ENCODE measurements around the gene GSTM1.

The GSTM1 gene

GRCh38 chr1:109739738-109740614 is 52.4 kb downstream of the GSTM1 start:
- H3K4me3 ChIP-seq (ENCODE audit: low read depth, low read length), result peak overlapping the region; percentile 32
- peak; percentile 34 for DNase-seq (ENCODE audit: low read depth)
- no peak for TF ChIP-seq POLR2A (IDR thresholded peaks at IDR 0.05; ENCODE audit: extremely low read depth, insufficient read length)
- TF ChIP-seq, protein P1, sequence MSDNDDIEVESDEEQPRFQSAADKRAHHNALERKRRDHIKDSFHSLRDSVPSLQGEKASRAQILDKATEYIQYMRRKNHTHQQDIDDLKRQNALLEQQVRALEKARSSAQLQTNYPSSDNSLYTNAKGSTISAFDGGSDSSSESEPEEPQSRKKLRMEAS (IDR thresholded peaks at IDR 0.05; ENCODE audit: low read depth, low read length), result no peak
- no peak for TF ChIP-seq MYC (IDR thresholded peaks at IDR 0.05; ENCODE audit: low read depth, low read length)
- TF ChIP-seq, protein P2, sequence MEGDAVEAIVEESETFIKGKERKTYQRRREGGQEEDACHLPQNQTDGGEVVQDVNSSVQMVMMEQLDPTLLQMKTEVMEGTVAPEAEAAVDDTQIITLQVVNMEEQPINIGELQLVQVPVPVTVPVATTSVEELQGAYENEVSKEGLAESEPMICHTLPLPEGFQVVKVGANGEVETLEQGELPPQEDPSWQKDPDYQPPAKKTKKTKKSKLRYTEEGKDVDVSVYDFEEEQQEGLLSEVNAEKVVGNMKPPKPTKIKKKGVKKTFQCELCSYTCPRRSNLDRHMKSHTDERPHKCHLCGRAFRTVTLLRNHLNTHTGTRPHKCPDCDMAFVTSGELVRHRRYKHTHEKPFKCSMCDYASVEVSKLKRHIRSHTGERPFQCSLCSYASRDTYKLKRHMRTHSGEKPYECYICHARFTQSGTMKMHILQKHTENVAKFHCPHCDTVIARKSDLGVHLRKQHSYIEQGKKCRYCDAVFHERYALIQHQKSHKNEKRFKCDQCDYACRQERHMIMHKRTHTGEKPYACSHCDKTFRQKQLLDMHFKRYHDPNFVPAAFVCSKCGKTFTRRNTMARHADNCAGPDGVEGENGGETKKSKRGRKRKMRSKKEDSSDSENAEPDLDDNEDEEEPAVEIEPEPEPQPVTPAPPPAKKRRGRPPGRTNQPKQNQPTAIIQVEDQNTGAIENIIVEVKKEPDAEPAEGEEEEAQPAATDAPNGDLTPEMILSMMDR (IDR thresholded peaks at IDR 0.05; ENCODE audit: low read depth, low read length), result no peak

DNA sequence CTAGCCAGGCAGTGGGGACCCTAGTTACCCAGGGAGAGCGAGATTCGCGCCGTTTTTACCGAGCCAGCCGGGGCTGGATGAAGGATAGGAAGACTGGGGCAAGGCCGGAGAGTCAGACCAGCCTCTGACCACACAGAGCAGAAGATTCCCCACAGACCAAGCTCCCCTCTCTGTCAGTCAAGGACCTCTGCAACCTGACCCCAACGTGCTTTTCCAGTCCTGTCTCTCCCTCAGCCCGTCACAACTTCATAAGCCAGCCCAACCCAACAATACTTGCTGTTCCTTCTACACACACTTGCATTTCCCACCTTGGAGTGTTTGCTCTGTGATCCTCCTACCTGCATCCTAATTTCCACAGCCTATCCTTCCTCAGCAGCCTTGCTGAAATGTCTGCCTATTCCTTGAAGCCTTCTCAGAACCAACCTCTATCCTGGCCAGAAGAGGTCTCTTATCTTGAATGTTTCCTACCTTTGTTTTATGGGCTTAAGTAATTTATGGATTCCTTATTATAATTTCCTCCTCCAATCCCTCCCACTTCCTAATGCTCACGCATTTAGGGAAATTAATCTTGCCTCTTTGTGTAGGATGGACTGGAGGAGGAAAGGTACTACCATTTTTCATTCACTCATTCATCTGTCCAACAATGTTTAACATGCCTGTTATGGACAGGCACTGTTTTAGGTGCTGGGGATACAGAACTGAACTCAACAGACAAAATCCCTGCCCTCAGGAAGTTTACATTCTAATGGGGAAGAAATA is 53.2 kb downstream of the GSTM1 start, which contains the start of gene GSTM3:
Gene GSTM3, minus strand, starts transcription at position 424 of the 759 bp plus-strand sequence. CDS start 751 bp downstream, outside the sequence.
- H3K4me3 ChIP-seq (ENCODE audit: low read depth, low read length), result peak within 1 kb of the TSS; percentile 32
- DNase-seq (ENCODE audit: low read depth), result no peak
- TF ChIP-seq POLR2A (IDR thresholded peaks at IDR 0.05; ENCODE audit: extremely low read depth, insufficient read length) (no peak), MYC (IDR thresholded peaks at IDR 0.05; ENCODE audit: low read depth, low read length) (no peak)
- TF ChIP-seq, protein P2 (IDR thresholded peaks at IDR 0.05; ENCODE audit: low read depth, low read length), result no peak
- TF ChIP-seq, protein P1 (IDR thresholded peaks at IDR 0.05; ENCODE audit: low read depth, low read length), result no peak

All from NB4 (cell line).